ENCODE data around the gene TPT1.
"Not testable (repeated sequence)": the region's sequence is repeated elsewhere in the genome, so short reads cannot be mapped to it uniquely, and the experiment has no call there.

Gene TPT1

DNA sequence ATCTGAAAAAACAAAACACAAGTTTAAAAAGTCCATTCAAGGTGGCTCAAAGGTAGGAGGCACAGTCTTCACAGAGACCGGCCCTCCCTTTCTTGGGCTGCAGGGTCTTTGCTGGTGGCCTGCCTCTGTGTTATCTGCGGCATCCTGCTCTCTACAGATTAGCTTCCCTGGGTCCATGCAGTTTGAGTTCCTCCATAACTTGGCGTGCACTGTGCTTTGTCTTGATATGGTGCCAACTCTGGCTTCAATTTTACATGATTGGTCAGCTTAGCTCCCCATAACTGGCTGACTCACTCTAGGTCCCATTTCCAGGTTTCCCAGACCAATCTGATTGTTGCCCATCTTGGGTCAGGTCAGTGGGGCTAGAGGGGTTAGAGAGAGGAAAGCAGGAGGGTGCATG is 41.8 kb downstream of the TPT1 start:
- DNase-seq, result peak; percentile 48

DNA sequence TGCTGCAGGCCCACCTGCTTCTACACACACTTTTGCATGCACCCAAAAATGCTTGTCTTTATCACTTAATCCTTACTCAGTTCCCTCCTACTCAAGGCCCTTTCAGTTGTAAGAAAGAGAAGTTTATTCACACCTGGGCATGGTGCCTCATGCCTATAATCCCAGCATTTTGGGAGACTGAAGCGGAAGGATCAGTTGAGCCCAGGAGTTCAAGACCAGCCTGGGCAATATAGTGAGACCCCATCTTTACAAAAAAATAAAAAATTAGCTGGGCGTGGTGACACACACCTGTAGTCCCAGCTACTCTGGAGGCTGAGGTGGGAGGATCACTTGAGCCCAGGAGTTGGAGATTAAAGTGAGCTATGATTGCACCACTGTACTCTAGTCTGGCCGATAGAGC is 42.4 kb downstream of the TPT1 start:
- not testable (repeated sequence) for DNase-seq

DNA sequence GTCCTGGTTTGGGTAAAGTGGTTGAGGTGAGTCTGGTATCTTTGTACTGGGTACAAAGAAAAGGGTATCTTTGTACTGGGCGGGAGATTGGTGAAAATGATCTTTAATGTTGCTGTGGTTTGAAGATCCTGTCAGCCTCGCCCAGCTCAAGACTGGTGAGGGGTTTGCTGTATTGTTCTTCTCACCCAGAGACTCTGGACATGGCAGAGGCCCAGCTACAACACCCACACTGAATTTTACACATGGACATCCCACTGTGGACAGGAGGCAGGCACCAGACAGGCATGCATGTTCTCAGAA is 42.8 kb downstream of the TPT1 start:
- DNase-seq, result peak; percentile 54

DNA sequence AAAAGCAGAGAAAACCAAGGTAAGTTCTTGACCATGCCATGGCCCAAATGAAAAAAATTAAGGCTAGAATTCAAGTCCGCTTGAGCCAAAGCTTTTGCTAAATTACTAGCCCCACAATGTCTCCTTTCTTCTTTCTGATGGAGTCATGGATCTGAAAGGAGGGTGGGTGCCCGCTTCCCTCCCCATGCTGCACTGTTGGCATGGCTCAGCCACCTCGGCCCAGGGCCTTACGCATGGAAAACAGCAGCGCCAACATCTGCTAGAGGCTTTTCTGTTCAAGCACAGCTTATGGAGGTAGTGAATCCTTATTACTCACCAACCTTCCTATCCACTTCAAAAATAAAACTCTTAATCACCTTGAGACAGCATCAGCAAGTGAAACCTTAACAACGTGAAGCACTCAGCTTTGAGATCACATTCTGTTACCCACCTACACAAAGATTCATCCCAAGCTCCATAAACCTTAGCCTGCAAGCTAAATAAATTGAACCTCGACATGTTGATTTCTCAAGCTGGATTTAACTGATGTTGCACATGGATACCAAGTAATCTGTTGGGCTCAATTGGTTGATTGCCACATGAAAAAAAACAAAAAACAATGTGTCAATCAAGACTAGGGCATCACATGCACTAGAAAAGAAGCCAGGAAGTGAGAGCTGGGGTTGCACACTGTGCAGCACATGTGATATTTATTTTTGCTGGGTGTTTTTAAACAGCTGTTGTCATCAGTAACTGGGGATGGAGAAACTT is 43.4 kb downstream of the TPT1 start:
- DNase-seq, result no peak

DNA sequence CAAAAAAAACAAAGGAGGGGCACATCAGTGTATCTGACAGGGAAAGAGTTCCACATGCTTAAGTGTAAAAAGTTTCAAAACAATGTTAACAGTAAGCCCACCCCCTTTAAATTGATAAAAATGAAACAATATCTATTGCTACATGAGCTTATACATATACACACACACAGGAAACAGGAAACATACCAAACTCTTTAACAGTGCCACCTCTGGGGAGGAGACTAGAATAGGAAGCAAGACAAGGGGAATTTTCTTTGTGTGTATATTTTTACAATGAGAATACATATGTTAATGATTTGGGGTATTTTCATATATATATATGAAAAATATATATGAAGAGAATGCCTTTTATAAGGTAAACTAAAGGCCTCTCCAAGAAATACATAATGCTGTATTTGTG is 44.7 kb downstream of the TPT1 start:
- DNase-seq, result no peak

DNA sequence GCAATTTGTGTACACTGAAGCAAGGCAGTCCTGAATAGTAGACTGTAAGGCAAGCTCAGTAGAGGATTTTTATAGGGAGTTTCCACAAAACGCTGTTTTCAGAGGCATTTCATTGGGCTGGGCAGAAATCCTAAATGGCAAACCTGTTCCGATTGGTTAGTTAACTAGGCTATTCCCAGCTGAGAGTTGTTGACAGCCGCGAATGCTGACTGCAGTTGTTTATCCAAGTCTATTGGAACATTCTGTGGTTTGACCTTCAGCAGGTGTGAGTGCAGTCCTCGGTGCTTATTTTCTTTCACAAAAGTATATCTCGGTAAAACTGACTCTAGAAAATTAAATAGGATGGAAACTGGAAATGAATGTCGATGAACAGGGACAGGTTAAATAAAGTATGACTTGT is 45.4 kb downstream of the TPT1 start:
- peak; percentile 11 for DNase-seq

DNA sequence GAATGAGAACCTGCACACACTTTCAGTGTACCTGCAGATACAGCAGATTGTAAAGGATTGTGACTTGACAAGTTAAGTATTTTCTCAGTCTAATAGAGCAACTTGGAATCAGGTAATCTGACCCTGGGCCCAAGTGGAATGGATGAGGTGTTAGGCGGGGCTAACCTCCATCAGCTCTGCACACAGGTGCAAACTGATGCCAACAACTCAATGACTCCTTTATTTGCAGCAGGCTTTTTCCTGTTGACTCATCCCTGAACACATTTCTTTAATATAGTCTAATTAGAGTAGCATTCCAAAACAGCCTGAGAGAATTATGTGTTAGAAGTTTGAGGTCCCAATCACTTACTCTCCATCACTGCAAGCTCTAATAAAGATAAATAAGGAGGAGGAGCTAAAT is 48.8 kb downstream of the TPT1 start:
- DNase-seq, result no peak

DNA sequence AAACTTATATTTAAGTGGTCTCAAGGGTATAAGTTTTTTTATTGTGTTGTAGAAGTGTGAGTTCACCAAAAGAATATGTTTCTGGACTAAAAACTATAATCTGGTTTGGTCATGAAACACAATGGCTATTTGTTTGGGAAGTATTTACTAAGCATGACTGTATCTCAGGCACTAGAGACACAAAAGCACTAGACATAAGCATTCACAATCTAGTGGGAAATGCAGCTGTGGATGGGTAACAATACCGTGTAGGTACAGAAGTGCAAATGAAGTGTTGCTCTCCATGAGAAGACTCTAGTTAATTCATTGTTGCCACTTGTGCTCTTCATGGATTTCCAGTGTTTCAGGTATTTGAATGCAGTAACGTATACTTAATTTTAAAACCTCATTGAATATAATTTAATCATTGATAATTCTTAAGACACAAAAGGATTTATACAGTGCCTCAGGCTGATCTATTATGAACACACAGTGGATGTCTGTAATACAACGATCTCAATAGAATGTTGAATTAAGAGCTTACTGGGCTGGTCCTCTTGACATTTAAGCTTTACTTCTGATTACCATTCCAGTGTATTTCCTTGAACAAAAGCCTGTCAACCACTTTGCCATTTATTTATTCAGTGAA is 50.9 kb downstream of the TPT1 start:
- DNase-seq, result no peak

Measured in activated CD8-positive, alpha-beta memory T cell treated with anti-CD3 and anti-CD28 coated beads for 24 hours (primary cell).